GM12875 (cell line): Measurements from ENCODE around the gene ALDH3B2.
A peak's percentile ranks its signal among the peaks of the same experiment; 100 is the strongest.

Source experiments
- H3K4me3 ChIP-seq: one replicate; pipeline ENCODE4 v1.5.1; 2011; ENCODE audit warnings: low read depth, low read length, control low read depth
- TF ChIP-seq, protein P1 (sequence below): IDR thresholded peaks from 2 replicates; pipeline ENCODE4 v1.5.1; 2011; ENCODE audit warnings: low read depth, mild to moderate bottlenecking, control low read depth, inconsistent platforms, low read length, moderate library complexity, borderline replicate concordance; ENCODE audit not compliant: insufficient read depth

ALDH3B2 gene

DNA sequence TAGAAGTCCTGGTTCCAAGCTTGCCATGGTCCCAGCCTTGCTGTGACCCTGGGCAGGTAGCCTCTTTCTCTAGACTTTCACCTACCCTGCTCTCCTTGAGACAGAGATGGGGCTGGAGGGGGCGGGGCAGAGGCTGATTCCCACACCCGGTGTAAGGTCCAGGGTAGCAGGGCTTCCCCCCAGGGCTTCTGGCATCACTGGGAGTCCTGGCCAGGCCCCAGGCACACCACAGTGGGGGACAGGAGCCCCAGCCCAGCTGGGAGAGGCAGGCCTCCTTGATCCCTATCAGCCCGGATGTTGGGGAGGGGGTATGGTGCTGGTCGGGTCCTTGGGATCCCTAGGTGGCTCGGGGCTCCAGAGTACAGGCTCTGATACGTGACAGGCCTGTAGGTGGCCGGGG is 43.0 kb downstream of the ALDH3B2 start:
- no peak overlapping the region for H3K4me3 ChIP-seq
- TF ChIP-seq, protein P1, sequence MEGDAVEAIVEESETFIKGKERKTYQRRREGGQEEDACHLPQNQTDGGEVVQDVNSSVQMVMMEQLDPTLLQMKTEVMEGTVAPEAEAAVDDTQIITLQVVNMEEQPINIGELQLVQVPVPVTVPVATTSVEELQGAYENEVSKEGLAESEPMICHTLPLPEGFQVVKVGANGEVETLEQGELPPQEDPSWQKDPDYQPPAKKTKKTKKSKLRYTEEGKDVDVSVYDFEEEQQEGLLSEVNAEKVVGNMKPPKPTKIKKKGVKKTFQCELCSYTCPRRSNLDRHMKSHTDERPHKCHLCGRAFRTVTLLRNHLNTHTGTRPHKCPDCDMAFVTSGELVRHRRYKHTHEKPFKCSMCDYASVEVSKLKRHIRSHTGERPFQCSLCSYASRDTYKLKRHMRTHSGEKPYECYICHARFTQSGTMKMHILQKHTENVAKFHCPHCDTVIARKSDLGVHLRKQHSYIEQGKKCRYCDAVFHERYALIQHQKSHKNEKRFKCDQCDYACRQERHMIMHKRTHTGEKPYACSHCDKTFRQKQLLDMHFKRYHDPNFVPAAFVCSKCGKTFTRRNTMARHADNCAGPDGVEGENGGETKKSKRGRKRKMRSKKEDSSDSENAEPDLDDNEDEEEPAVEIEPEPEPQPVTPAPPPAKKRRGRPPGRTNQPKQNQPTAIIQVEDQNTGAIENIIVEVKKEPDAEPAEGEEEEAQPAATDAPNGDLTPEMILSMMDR: no peak

DNA sequence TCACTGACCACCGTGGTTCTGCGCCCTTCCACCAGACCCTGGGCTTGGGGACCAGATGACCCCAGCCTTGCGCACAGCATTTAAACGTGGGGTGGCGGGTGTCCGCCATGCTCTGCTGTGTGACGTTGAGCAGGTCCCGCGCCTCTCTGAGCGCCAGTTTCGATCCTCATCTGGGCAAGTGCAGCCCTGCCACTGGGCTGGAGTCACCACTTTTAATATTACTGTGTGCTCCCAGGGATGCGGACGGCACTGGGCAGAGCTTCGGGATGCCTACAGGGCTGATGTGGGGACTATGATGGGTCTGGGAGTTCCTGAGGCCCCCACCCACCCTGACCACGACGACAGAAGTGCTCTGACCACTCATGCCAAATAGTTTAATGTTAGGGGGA is 43.5 kb downstream of the ALDH3B2 start:
- TF ChIP-seq, protein P1: no peak
- peak overlapping the region; percentile 77 for H3K4me3 ChIP-seq

DNA sequence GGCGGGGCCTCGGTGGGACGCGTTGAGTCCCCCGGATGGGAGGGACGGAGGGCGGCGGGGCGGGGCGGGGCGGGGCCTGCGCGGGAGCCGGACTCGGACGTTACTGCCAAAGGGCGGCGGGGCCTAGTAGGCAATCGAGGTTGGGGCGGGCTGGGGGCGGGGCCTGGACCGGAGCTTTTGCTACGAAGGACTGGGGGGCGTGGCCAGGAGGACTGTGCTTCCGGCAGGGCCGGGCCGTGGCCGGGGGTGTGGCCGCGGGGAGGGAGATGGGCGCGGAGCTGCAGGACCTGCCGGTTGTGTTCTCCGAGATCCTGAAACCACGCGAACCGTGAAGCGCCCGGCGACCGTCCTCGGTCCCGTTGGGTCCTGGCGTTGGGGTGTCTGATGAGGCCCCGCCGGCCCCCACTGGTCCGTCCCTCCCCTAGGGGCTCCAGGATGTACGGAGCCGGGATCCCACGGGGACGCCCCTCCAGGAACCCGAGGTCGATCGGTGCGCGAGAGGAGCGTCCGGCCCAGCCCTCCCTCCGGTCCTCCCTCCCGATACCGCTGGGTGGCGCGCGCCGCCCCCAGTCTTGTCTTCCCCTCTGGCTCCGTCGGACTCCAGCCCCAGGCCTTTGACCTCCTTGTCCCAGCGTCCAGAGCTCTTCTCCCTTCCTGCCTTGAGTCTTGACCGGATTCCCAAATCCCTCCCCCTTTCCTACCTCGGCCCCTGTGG is 44.0 kb downstream of the ALDH3B2 start:
- H3K4me3 ChIP-seq: peak overlapping the region; percentile 77
- TF ChIP-seq, protein P1: peak; percentile 86

DNA sequence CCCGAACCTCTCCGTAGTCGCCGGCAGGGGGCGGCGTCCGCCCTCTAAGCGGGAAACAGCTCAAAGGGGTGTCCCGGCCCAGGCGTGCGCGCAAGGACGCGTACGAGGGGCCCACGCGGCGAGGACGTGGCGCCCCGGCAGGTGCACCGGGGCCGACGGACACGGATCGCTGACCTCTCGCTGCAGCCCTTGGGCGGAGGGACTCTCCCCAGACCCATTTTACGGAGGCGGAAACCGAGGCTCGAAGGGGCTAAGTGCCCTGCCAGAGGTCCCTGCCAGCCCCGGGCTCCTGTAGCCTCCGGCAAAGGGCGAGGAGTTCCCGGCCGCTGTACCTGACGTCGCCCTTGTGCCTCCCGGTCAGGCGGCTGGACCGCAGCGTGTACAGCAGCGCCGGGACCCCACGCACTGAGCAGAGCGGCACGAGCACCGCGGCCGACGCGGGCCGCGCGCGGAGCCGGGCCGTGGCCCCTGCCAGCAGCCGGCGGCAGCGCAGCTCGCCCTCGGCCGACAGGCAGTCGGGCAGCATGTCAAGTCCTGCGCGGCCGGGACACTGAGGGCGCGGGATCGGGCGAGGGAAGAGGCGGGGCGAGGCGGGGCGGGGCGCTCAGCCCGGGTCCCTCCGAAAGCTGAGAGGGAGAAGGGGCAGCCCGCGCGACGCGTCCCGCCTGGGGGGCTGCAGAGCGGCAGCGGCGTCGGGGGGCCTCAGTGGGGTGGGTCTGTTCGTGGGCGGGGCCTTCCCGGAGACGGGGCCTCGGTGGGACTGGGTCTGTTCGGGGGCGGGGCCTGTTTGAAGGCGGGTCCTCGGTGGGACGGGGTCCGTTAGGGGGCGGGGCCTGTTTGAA is 44.8 kb downstream of the ALDH3B2 start, which contains the start of gene NUDT8:
TSS of gene NUDT8 (minus strand) at position 552 of the 842 bp plus-strand sequence. CDS start at position 526, 26 bp downstream.
- TF ChIP-seq, protein P1: peak; percentile 88
- peak within 1 kb of the TSS; percentile 77 for H3K4me3 ChIP-seq

DNA sequence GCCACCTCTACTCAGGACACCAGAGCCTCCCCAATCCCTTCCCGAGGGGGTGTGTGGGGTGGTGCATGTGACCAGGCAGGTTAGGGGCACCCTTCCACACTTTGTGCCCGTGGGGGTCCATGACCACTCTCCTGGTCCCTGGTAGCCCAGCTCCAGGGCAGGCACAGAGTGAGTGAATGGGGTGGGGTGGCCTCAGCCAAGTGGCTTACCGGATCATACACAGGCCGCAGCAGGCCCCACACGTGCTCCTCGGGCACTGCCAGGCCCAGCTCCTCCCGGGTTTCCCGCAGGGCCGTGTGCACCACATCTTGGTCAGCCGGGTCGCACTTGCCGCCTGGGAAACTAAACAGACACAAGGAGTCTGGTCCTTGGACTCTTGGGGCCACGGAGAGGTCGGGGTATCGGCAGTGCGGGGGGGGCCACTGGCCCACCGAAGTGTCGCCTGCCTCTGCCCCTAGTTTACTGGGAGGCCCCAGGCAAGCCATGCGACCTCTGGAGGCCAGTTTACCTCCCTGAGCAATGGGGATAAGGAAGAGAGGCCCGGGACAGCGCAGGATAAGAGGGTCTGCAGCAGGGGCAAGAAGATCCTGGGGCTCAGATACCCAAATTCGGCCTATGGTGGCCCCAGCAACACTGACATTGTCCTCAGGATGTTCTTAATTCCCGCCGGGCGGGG is 45.6 kb downstream of the ALDH3B2 start:
- TF ChIP-seq, protein P1: no peak
- peak overlapping the region; percentile 53 for H3K4me3 ChIP-seq

DNA sequence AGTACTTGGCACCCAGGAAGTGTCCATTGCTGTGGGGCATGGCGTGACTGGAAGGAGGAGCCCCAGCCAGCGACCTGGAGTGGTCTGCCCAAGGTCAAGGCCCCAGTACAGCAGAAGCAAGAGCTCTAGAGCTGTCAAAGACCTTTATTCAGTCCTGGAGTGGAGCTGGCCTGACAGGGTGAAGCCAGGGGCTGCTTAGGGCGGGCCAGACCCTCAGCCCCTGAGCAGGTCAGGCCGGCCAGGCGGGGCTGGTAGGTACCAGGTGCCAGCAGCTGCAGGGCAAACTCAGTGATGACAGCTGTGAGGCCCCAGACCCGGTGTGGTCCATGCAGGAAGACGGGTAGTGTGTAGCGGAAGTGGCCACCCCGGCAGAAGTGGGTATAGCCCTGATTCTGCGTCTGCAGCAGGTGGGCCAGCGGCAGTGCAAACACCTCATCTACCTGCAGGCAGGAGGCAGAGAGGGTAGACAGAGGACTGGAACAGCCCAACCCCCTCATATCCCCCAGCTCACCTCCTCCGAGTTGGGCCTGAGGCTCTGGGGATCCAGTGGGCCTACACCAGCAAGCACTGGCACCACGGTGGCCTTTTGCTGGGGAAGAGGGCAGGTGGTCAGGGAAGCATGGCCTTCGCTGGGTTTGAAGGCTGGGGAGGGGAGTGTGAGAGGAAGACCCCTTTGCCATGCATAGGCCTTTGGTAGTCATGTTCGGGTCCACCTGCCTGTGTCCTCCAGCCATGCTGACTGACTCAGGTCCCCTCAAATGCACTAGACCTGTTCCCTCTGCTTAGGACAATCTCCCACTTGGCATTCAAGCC is 46.4 kb downstream of the ALDH3B2 start:
- TF ChIP-seq, protein P1: no peak
- H3K4me3 ChIP-seq: peak overlapping the region; percentile 5
